ENCODE data around the gene ITGBL1.

DNA sequence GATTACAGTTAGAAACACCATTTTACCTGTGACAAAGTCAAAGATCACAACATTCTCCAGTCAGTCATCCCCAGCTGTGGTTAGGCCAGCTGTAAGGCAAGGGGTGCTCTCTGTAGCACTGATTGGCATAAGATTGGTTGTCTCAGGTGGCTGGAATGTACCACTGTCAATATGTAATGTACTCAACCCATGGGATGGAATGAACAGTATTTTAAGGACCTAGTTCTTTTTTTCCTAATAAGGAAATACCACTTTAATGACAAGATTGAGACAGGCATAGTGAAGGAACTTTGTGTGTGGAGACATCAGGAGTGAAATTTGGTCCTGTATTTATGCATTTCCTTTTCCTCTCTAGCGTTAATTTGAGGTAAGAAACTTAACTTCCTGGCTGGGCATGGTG, 310.7 kb downstream of the ITGBL1 start:
- no peak for TF ChIP-seq POLR2A (IDR thresholded peaks at IDR 0.05)
- TF ChIP-seq POLR2AphosphoS5 (IDR thresholded peaks at IDR 0.05), result no peak
- no peak for TF ChIP-seq CTCF (IDR thresholded peaks at IDR 0.05)
